Stimulated activated CD8-positive, alpha-beta memory T cell treated with anti-CD3 and anti-CD28 coated beads, Interleukin-7, amount 100 ng/mL, for 48 hours (primary cell): ENCODE results near the gene MGAT5B.

ENCODE experiments used
- DNase-seq, 2 donors: peaks; one replicate each; pipeline ENCODE4 v3.0.0-alpha.2; 2020; ENCODE audit warnings: low read depth in 1 of 2; ENCODE audit errors: extremely low read depth in 1 of 2

Gene MGAT5B

GRCh38 chr17:76946772-76947135 is 78.5 kb downstream of the MGAT5B start:
- DNase-seq, result no peak

- DNase-seq, result no peak
These were observed 79.1 kb downstream of the MGAT5B start for GRCh38 chr17:76947309-76947708.

- no peak for DNase-seq
These were observed 79.6 kb downstream of the MGAT5B start for GRCh38 chr17:76947771-76948170.

- DNase-seq, result no peak
These were observed 80.1 kb downstream of the MGAT5B start for GRCh38 chr17:76948301-76948700.

GRCh38 chr17:76948726-76949342 is 80.6 kb downstream of the MGAT5B start:
- DNase-seq, result no peak

GRCh38 chr17:76949913-76950695 is 81.9 kb downstream of the MGAT5B start:
- DNase-seq, result no peak

GRCh38 chr17:76951375-76951905 is 83.2 kb downstream of the MGAT5B start:
- no peak for DNase-seq

- DNase-seq, result no peak
These were observed 84.2 kb downstream of the MGAT5B start for GRCh38 chr17:76952402-76952801.

- DNase-seq, result no peak
These were observed 84.9 kb downstream of the MGAT5B start for GRCh38 chr17:76953066-76953465.

GRCh38 chr17:76953946-76954345 is 85.7 kb downstream of the MGAT5B start:
- no peak for DNase-seq

- no peak for DNase-seq
These were observed 87.0 kb downstream of the MGAT5B start for GRCh38 chr17:76955191-76955590.

GRCh38 chr17:76956846-76957540 is 88.8 kb downstream of the MGAT5B start:
- no peak for DNase-seq

GRCh38 chr17:76957678-76958464 is 89.7 kb downstream of the MGAT5B start:
- no peak for DNase-seq

GRCh38 chr17:76958974-76959373 is 90.8 kb downstream of the MGAT5B start:
- DNase-seq, result no peak

- no peak for DNase-seq
These were observed 93.7 kb downstream of the MGAT5B start for GRCh38 chr17:76961869-76962268.

GRCh38 chr17:76962858-76963257 is 94.7 kb downstream of the MGAT5B start:
- DNase-seq, result no peak

- DNase-seq, result no peak
These were observed 97.8 kb downstream of the MGAT5B start for GRCh38 chr17:76966016-76966415.

- DNase-seq, result no peak
These were observed 98.4 kb downstream of the MGAT5B start for GRCh38 chr17:76966486-76967181.

GRCh38 chr17:76967762-76968161 is 99.6 kb downstream of the MGAT5B start:
- no peak for DNase-seq
